Testis (tissue), 3 donors: ENCODE data around the gene MKKS. TPM values are rescaled to one million over a fixed set of nuclear protein-coding genes. Genes with fewer than 3 reads are reported as not detected.

Experiments used
- DNase-seq: peaks from one replicate; pipeline ENCODE4 v3.0.0-alpha.2; 2019
- H3K27ac ChIP-seq, 2 donors: fragments of 200-600 bp; sonication (generic); one replicate each; pipeline ENCODE4 v1.5.1; 2019
- H3K27me3 ChIP-seq: fragments of 200-600 bp; sonication (generic); one replicate; pipeline ENCODE4 v1.5.1; 2019
- H3K36me3 ChIP-seq: fragments of 200-600 bp; sonication (generic); one replicate; pipeline ENCODE4 v1.5.1; 2017; ENCODE audit warnings: low read depth; ENCODE audit errors: missing control alignments
- H3K4me1 ChIP-seq: fragments of 200-600 bp; sonication (generic); one replicate; pipeline ENCODE4 v1.5.1; 2019
- H3K4me3 ChIP-seq, 2 donors: fragments of 200-600 bp; sonication (generic); one replicate each; pipeline ENCODE4 v1.5.1; 2017 to 2019
- H3K9me3 ChIP-seq: fragments of 200-600 bp; sonication (generic); one replicate; pipeline ENCODE4 v1.5.1; 2017
- CTCF ChIP-seq, 3 experiments: fragments of 450-650 bp in 2 of 3; fragments of 200-600 bp in 1 of 3; sonication (generic) in 1 of 3; IDR thresholded peaks; one replicate each; pipeline ENCODE4 v1.5.1; 2016 to 2019; ENCODE audit warnings: antibody characterized with exemption in 3 of 3, mild to moderate bottlenecking in 2 of 3, moderate library complexity in 1 of 3
- POLR2A ChIP-seq: fragments of 450-650 bp; IDR thresholded peaks from one replicate; pipeline ENCODE4 v1.6.1; 2017; ENCODE audit warnings: antibody characterized with exemption, mild to moderate bottlenecking, moderate library complexity
- WGBS, 2 donors: methylation state at CpG; one replicate each; pipeline ENCODE4 v1.1.5; 2018; 5-methylcytosine and 5-hydroxymethylcytosine counted together
- intact Hi-C: fragments of 100-400 bp; cut with DNase I; formaldehyde crosslinking; loops from one replicate; pipeline ENCODE4 v1.15.1; 2023; ENCODE audit warnings: low total_unique reads
- polyA plus RNA-seq: library from polyadenylated mRNA; stranded (reverse); fragments of 350-450 nt; fragmentation: Illumina TruSeq; extraction: RNeasy Lipid Tissue Mini Kit (QIAGEN cat#74804); gene quantifications from one replicate; pipeline ENCODE4 v1.2.3, GENCODE V29; 2014; ENCODE audit warnings: low read depth, low replicate concordance; ENCODE audit not compliant: insufficient read depth
- total RNA-seq, 2 donors: library from RNA; depleted of rRNA; stranded (reverse); fragments of >200 nt; gene quantifications; one replicate each; pipeline ENCODE4 v1.2.3, GENCODE V29; 2016

MKKS gene
- total and polyA plus RNA-seq, 3 donors from 2014 or later = 15.7 to 37.1 (median 16.0) TPM

- no peak for DNase-seq
- TF ChIP-seq POLR2A = no peak
- no peak for TF ChIP-seq CTCF (IDR thresholded peaks at IDR 0.05)
- no peaks in the 10 kb centered on the region for H3K9me3 ChIP-seq
- H3K4me3 ChIP-seq = no peak overlapping the region
- H3K27me3 ChIP-seq = no peaks in the 10 kb centered on the region
- H3K4me1 ChIP-seq = no peaks in the 10 kb centered on the region
- H3K36me3 ChIP-seq = no peaks in the 10 kb centered on the region
- intact Hi-C loops = no loop called here
- 73 to 83% methylated on average over 5 of the region's 5 CpGs for WGBS, 2 donors
- H3K27ac ChIP-seq = no peak overlapping the region
Observed at GRCh38 chr20:10412591-10413408, 21.2 kb downstream of the MKKS start.

GRCh38 chr20:10411673-10412072 lies 22.3 kb downstream of the MKKS start:
- Histone ChIP-seq H3K36me3 (no peaks in the 10 kb centered on the region), H3K27me3 (no peaks in the 10 kb centered on the region), H3K4me1 (no peaks in the 10 kb centered on the region), H3K9me3 (no peaks in the 10 kb centered on the region), H3K27ac (no peak overlapping the region), H3K4me3 (no peak overlapping the region)
- 89 to 96% methylated on average over 1 of the region's 1 CpG for WGBS, 2 donors
- no peak for DNase-seq
- TF ChIP-seq CTCF (IDR thresholded peaks at IDR 0.05) (no peak), POLR2A (no peak)
- intact Hi-C loops = no loop called here

GRCh38 chr20:10408108-10408813 lies 25.8 kb downstream of the MKKS start:
- DNase-seq = no peak
- H3K27me3 ChIP-seq = no peaks in the 10 kb centered on the region
- H3K36me3 ChIP-seq = no peaks in the 10 kb centered on the region
- H3K4me3 ChIP-seq = no peak overlapping the region
- no peaks in the 10 kb centered on the region for H3K9me3 ChIP-seq
- 93 to 98% methylated on average over 2 of the region's 2 CpGs for WGBS, 2 donors
- TF ChIP-seq CTCF (IDR thresholded peaks at IDR 0.05) = no peak
- intact Hi-C loops = no loop called here
- H3K27ac ChIP-seq = no peak overlapping the region
- H3K4me1 ChIP-seq = no peaks in the 10 kb centered on the region

- Histone ChIP-seq H3K36me3 (no peaks in the 10 kb centered on the region), H3K27me3 (no peaks in the 10 kb centered on the region), H3K27ac (no peak overlapping the region), H3K4me1 (no peaks in the 10 kb centered on the region), H3K4me3 (no peak overlapping the region), H3K9me3 (no peaks in the 10 kb centered on the region)
- 49 to 56% methylated on average over 4 of the region's 4 CpGs for WGBS, 2 donors
- DNase-seq = no peak
- intact Hi-C loops = no loop called here
- no peak for TF ChIP-seq POLR2A
- TF ChIP-seq CTCF (IDR thresholded peaks at IDR 0.05) = no peak
Observed at GRCh38 chr20:10404959-10405530, 29.0 kb downstream of the MKKS start.
